GM18505 (cell line): ENCODE results near the gene HBD.

Experiments used
- ATAC-seq: cut with Tn5 transposase; IDR thresholded peaks from one replicate; pipeline ENCODE4 v1.9.1; 2021; ENCODE audit not compliant: unreplicated experiment
- POLR2A ChIP-seq: IDR thresholded peaks from 4 replicates; pipeline ENCODE4 v1.6.1; 2011; ENCODE audit warnings: borderline replicate concordance; ENCODE audit not compliant: insufficient read depth, insufficient read length; ENCODE audit errors: extremely low read depth

Gene HBD

DNA sequence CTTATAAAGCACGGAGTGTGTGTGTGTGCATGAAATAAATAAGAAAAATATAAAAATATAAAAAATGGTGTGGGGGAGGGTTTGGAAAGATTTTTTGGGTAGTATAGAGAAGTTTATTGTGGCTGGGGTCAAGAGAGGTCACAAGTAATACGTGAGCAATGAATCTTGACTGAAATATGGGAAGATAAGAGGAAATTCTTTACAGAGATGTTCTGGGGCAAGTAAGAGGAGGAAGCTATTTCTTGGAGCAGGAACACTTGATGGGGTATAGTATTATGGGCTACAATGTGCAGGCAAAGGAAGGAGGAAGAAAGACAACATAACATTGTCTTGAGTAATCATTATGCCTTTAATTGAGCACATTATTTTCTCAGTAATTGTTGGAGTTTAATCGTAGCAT, 2.1 kb downstream of the HBD start:
- no peak for ATAC-seq

DNA sequence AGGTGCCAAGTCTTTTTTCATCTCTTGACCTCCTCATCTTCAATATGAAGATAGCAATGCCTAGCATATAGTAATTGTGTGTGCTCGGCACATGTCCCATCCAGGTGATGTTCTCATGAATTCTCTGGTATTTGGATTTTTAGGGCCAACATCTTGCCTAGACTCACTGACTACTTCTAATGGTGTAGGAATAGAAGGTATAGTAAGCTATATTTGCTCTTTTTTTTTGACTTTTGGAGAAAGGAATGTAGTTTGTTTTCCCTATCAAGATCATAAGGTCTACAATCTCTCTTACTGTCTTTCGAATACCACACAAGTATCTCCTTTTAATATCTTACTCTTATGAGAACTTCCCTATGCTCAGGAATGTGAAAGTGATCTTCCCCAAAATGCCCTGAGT, 3.2 kb downstream of the HBD start:
- TF ChIP-seq POLR2A = no peak
- no peak for ATAC-seq

More for the DNA sequence above, 2.1 kb downstream of the HBD start:
- TF ChIP-seq POLR2A = no peak

- no peak for TF ChIP-seq POLR2A
- ATAC-seq = no peak
Measured at GRCh38 chr11:5230266-5230665, 4.0 kb downstream of the HBD start.

DNA sequence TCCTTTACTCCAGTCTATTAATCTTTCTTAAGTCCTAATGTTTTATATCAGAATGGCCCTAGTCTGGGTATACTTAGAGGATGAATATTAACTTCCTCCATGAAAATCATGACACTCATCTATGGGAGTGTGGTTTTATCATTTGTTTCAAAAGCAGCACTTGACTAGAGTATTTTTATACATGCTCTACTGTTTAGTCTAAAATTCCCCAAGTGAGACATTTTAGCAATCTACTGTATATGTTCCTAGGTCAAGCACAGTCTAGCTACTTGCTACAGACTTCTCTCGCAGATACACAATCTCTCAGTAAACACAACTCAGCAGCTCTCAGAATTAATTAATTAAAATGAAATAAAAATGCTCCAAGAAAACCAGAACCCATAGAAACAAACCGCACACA, 4.5 kb downstream of the HBD start:
- TF ChIP-seq POLR2A = no peak
- no peak for ATAC-seq

GRCh38 chr11:5229356-5229755, 4.9 kb downstream of the HBD start:
- no peak for TF ChIP-seq POLR2A
- no peak for ATAC-seq

DNA sequence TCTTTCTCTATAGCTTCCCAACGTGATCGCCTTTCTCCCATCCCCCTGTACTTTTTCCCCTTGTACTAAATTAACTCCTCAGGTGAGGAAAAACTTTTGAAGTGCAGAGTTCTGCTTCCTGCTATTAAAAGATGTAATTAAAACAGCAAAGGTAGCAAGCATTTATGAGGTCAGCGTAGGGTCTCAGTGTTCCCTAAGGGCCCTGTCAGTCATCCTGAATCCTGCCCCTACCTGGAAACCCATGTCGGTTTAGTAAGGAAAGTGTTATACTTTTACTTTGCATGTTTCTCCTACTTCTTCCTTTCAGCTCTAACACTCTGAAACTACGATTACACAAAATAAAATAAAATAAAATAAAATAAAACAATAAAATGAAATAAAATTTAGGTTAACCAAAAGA, 6.2 kb downstream of the HBD start:
- no peak for ATAC-seq
- TF ChIP-seq POLR2A = no peak

GRCh38 chr11:5227681-5228080, 6.6 kb downstream of the HBD start:
- ATAC-seq = no peak
- no peak for TF ChIP-seq POLR2A

GRCh38 chr11:5226732-5227310, 7.5 kb downstream of the HBD start, which contains the start of gene HBB:
TSS of gene HBB (minus strand) at chr11:5227071. CDS start at chr11:5227021, 50 bp downstream.
- ATAC-seq = no peak

GRCh38 chr11:5225480-5225871, 8.8 kb downstream of the HBD start:
- no peak for TF ChIP-seq POLR2A
- no peak for ATAC-seq

More at GRCh38 chr11:5226732-5227310, 7.5 kb downstream of the HBD start, which contains the start of gene HBB:
- TF ChIP-seq POLR2A = no peak

DNA sequence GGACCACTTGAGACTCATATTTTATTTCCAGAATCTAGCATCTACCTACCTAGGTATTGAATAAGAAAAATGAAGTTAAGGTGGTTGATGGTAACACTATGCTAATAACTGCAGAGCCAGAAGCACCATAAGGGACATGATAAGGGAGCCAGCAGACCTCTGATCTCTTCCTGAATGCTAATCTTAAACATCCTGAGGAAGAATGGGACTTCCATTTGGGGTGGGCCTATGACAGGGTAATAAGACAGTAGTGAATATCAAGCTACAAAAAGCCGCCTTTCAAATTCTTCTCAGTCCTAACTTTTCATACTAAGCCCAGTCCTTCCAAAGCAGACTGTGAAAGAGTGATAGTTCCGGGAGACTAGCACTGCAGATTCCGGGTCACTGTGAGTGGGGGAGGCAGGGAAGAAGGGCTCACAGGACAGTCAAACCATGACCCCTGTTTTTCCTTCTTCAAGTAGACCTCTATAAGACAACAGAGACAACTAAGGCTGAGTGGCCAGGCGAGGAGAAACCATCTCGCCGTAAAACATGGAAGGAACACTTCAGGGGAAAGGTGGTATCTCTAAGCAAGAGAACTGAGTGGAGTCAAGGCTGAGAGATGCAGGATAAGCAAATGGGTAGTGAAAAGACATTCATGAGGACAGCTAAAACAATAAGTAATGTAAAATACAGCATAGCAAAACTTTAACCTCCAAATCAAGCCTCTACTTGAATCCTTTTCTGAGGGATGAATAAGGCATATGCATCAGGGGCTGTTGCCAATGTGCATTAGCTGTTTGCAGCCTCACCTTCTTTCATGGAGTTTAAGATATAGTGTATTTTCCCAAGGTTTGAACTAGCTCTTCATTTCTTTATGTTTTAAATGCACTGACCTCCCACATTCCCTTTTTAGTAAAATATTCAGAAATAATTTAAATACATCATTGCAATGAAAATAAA, 9.5 kb downstream of the HBD start:
- ATAC-seq = no peak
- TF ChIP-seq POLR2A = no peak

GRCh38 chr11:5223686-5224085, 10.6 kb downstream of the HBD start:
- ATAC-seq = no peak
- TF ChIP-seq POLR2A = no peak

GRCh38 chr11:5223146-5223545, 11.1 kb downstream of the HBD start:
- no peak for TF ChIP-seq POLR2A
- ATAC-seq = no peak

GRCh38 chr11:5210376-5210885, 23.9 kb downstream of the HBD start:
- ATAC-seq = no peak

DNA sequence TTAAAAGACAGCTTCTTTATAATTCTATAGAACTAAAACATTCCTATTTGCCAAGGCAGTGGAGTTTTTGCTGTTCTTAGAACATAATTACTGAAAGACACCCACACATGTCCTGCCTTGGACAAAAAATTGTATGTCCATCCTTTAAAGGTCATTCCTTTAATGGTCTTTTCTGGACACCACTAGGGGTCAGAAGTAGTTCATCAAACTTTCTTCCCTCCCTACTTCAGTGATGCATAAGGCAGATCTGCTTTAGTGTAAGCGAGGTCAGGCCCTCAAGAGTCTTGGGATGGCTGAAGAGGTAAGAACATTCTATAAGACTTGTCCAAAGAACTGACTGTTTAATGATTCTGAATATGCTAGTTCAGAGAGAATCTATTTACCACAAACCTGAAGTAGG, 29.5 kb downstream of the HBD start:
- TF ChIP-seq POLR2A = no peak
- no peak for ATAC-seq

More at GRCh38 chr11:5210376-5210885, 23.9 kb downstream of the HBD start:
- TF ChIP-seq POLR2A = no peak
